Measurements from ENCODE around the gene SLC49A3.
"Not testable (repeated sequence)": the region's sequence is repeated elsewhere in the genome, so short reads cannot be mapped to it uniquely, and the experiment has no call there.

Gene SLC49A3
- total RNA-seq, result 1.3 to 1.6 (median 1.4) reads per million in 4 experiments

GRCh38 chr4:688854-689681, at the start of gene SLC49A3:
SLC49A3 (minus strand) TSS chr4:689151; CDS start chr4:689127, 24 bp downstream.
- DNase-seq, result no peak

- DNase-seq, result not testable (repeated sequence)
Observed at GRCh38 chr4:736561-736960, 47.6 kb upstream of the SLC49A3 start.

- no peak for DNase-seq
Observed at GRCh38 chr4:735583-735982, 46.6 kb upstream of the SLC49A3 start.

- DNase-seq, result no peak
Observed at GRCh38 chr4:734951-735350, 46.0 kb upstream of the SLC49A3 start.

GRCh38 chr4:734075-734474, 45.1 kb upstream of the SLC49A3 start:
- DNase-seq, result no peak

- no peak for DNase-seq
Observed at GRCh38 chr4:733631-733980, 44.7 kb upstream of the SLC49A3 start.

- no peak for DNase-seq
Observed at GRCh38 chr4:732911-733630, 44.1 kb upstream of the SLC49A3 start.

GRCh38 chr4:732486-732885, 43.5 kb upstream of the SLC49A3 start:
- no peak for DNase-seq

GRCh38 chr4:731954-732353, 43.0 kb upstream of the SLC49A3 start:
- DNase-seq, result not testable (repeated sequence)

- not testable (repeated sequence) for DNase-seq
Observed at GRCh38 chr4:730946-731904, 42.3 kb upstream of the SLC49A3 start.

GRCh38 chr4:730511-730910, 41.6 kb upstream of the SLC49A3 start:
- no peak for DNase-seq

GRCh38 chr4:729336-730315, 40.7 kb upstream of the SLC49A3 start:
- no peak for DNase-seq

- no peak for DNase-seq
Observed at GRCh38 chr4:727576-727975, 38.6 kb upstream of the SLC49A3 start.

GRCh38 chr4:726838-727237, 37.9 kb upstream of the SLC49A3 start:
- no peak for DNase-seq

GRCh38 chr4:726235-726787, 37.4 kb upstream of the SLC49A3 start:
- no peak for DNase-seq

GRCh38 chr4:725391-726234, 36.7 kb upstream of the SLC49A3 start:
- no peak for DNase-seq

- DNase-seq, result no peak
Observed at GRCh38 chr4:723751-724530, 35.0 kb upstream of the SLC49A3 start.

- no peak for DNase-seq
Observed at GRCh38 chr4:722851-723360, 34.0 kb upstream of the SLC49A3 start.

GRCh38 chr4:722169-722725, 33.3 kb upstream of the SLC49A3 start:
- DNase-seq, result no peak
